Ishikawa (cell line): ENCODE measurements around the gene NT5DC3.

ENCODE experiments used
- CEBPB ChIP-seq: IDR thresholded peaks from 2 replicates; pipeline ENCODE4 v1.6.1; 2012
- CREB1 ChIP-seq: IDR thresholded peaks from 2 replicates; pipeline ENCODE4 v1.6.1; 2012; ENCODE audit warnings: low read depth
- EGR1 ChIP-seq: IDR thresholded peaks from 2 replicates; pipeline ENCODE4 v1.6.1; 2012
- EP300 ChIP-seq: IDR thresholded peaks from 2 replicates; pipeline ENCODE4 v1.6.1; 2012; ENCODE audit warnings: borderline replicate concordance
- FOXM1 ChIP-seq: IDR thresholded peaks from 2 replicates; pipeline ENCODE4 v1.6.1; 2012; ENCODE audit warnings: low read depth, borderline replicate concordance
- NFIC ChIP-seq: IDR thresholded peaks from 2 replicates; pipeline ENCODE4 v1.6.1; 2012
- RAD21 ChIP-seq: IDR thresholded peaks from 2 replicates; pipeline ENCODE4 v1.6.1; 2012; ENCODE audit warnings: low read depth
- TAF1 ChIP-seq: IDR thresholded peaks from 2 replicates; pipeline ENCODE4 v1.6.1; 2012; ENCODE audit warnings: low read depth, mild to moderate bottlenecking
- TCF12 ChIP-seq: IDR thresholded peaks from 2 replicates; pipeline ENCODE4 v1.6.1; 2012; ENCODE audit warnings: low read depth
- TEAD4 ChIP-seq: IDR thresholded peaks from 2 replicates; pipeline ENCODE4 v1.6.1; 2012
- YY1 ChIP-seq: IDR thresholded peaks from 2 replicates; pipeline ENCODE4 v1.6.1; 2012; ENCODE audit warnings: low read depth
- ZBTB7A ChIP-seq: IDR thresholded peaks from 2 replicates; pipeline ENCODE4 v1.6.1; 2012; ENCODE audit warnings: low read depth
- TF ChIP-seq, protein P1 (sequence below): IDR thresholded peaks from 2 replicates; pipeline ENCODE4 v1.6.1; 2012
- TF ChIP-seq, protein P2 (sequence below): IDR thresholded peaks from 2 replicates; pipeline ENCODE4 v1.6.1; 2012
- TF ChIP-seq, protein P3 (sequence below): IDR thresholded peaks from 2 replicates; pipeline ENCODE4 v1.6.1; 2012; ENCODE audit warnings: low read depth, mild to moderate bottlenecking

NT5DC3 gene

DNA sequence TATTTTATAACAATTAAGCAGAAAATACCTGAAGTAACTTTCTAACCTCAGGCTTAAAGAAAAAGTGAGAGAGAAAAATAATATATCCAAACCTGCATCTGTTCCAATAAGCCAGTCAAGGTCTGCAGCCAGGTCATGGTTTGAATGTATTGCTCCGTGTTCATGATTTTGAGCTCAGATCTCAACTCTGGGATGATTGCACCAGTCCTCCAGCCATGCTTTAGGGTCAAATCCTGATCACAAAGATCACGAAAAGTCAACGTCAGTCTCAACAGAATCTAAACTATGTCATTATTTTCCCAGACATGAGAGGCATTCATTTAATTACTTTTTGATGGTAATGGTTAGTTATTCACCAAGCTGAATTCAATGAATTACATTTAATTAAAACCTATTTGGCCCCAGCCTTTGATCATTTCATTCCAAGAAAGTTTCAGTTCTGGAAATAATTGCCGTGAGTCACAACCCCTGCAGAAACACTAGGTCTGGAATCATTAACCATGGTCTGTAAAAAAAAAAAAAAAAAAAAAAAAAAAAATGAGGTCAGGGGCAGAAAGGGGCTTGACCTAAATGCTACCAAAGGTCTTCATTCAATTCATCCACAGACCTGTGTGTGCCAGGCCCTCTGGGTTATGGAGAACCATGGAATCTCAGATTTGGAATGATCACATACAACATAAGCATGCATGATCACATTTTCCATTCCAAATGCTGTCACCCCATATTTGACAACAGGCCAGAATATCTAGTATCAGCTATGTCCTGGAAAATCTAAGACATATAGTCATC lies 55.6 kb downstream of the NT5DC3 start:
- TF ChIP-seq TAF1 (no peak), CEBPB (no peak), TEAD4 (no peak), TCF12 (no peak), EGR1 (no peak), NFIC (no peak), EP300 (no peak), CREB1 (no peak), RAD21 (no peak)
- TF ChIP-seq, protein P1, sequence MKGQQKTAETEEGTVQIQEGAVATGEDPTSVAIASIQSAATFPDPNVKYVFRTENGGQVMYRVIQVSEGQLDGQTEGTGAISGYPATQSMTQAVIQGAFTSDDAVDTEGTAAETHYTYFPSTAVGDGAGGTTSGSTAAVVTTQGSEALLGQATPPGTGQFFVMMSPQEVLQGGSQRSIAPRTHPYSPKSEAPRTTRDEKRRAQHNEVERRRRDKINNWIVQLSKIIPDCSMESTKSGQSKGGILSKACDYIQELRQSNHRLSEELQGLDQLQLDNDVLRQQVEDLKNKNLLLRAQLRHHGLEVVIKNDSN = no peak
- TF ChIP-seq, protein P2, sequence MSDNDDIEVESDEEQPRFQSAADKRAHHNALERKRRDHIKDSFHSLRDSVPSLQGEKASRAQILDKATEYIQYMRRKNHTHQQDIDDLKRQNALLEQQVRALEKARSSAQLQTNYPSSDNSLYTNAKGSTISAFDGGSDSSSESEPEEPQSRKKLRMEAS = no peak

DNA sequence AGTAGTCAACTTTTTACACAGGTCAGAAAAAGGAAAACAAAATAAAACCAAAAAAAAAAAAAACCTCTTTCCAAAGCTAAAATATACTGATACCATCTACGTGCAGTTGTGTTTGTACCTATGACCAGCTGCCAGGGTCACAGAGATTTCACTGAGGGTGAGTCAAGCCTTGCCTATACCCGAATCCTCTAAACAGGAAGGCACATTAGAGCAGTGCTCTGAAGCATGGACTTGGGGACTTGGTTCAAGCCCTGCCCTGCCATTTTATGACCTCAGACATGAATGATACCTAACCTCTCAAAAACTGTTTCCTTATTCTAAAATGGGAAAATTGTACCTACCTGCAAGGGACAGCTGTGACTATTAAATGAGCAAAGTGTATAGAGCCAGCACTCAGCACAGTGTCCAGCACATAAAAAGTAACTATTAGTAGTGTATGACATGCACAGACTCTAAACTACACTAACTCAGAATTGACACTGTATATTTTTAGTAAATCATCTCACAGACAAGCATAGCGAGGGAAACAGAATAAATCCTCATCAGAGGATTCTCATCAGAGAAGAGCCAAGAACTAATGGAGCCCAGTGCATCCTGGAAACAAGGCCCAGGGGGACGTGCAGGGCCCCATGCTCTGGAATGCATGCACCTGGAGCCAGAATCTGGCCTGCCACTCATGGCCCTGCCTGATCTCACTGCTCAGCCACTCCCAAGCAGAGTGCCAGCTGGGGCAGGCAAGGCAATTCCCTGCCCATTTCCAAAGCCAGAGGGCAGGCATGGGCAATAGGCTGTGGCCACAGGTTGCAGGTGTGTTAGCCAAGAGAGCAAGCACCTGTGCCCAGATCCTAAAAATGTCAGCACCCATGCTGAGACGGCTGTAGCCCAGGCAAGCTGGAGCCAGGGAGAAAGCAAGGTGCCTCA lies 57.0 kb downstream of the NT5DC3 start:
- no peak for TF ChIP-seq CEBPB
- TF ChIP-seq TCF12 = no peak
- TF ChIP-seq YY1 = no peak
- no peak for TF ChIP-seq NFIC
- TF ChIP-seq, protein P2 = no peak
- TF ChIP-seq, protein P1 = no peak
- no peak for TF ChIP-seq EP300
- no peak for TF ChIP-seq TEAD4

DNA sequence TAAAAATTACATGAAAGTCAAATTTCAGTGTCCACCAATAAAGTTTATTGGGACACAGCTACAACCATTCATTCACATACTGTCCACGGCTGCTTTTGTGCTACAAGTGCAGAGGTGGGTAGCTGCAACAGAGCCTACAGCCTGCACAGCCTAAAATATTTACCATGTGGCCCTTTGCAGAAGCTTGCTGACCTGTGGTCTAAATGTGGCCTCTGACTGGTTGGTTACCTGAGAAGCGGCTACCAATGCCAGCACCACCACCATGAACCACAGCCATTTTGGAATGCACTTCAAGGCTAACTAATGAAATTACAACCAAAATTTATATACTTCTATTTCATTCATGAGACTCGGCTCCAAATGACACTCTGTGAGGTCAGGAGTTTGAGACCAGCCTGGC lies 58.6 kb downstream of the NT5DC3 start:
- TF ChIP-seq YY1 (no peak), CREB1 (no peak), TAF1 (no peak), ZBTB7A (no peak), TEAD4 (no peak), TCF12 (no peak), EGR1 (no peak), CEBPB (no peak), FOXM1 (no peak), EP300 (no peak)
- TF ChIP-seq, protein P1 = no peak
- TF ChIP-seq, protein P2 = no peak

DNA sequence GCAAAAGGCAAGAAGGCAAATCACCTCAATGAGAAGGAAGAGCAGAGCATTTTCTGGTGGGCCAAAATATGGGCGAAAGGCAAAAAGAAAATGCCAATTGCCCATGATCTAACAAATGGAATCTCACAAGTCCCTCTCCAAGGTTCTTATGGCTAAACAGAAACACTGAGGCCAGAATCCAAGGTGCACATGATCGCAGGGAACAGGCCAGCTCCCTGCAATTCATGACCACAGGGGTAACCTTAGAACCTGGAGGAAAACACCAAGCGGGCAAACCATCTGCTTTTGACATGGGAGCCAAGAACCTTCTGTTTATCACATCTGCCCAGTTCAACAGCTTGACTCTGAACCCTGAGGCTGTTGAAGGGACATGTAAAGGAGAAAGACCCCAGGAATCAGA lies 60.0 kb downstream of the NT5DC3 start:
- no peak for TF ChIP-seq TEAD4
- TF ChIP-seq, protein P1 = no peak
- TF ChIP-seq RAD21 = no peak
- TF ChIP-seq EGR1 = no peak
- TF ChIP-seq ZBTB7A = no peak
- no peak for TF ChIP-seq YY1
- no peak for TF ChIP-seq CEBPB
- TF ChIP-seq NFIC = no peak
- no peak for TF ChIP-seq EP300
- no peak for TF ChIP-seq TAF1
- TF ChIP-seq FOXM1 = no peak
- TF ChIP-seq, protein P3, sequence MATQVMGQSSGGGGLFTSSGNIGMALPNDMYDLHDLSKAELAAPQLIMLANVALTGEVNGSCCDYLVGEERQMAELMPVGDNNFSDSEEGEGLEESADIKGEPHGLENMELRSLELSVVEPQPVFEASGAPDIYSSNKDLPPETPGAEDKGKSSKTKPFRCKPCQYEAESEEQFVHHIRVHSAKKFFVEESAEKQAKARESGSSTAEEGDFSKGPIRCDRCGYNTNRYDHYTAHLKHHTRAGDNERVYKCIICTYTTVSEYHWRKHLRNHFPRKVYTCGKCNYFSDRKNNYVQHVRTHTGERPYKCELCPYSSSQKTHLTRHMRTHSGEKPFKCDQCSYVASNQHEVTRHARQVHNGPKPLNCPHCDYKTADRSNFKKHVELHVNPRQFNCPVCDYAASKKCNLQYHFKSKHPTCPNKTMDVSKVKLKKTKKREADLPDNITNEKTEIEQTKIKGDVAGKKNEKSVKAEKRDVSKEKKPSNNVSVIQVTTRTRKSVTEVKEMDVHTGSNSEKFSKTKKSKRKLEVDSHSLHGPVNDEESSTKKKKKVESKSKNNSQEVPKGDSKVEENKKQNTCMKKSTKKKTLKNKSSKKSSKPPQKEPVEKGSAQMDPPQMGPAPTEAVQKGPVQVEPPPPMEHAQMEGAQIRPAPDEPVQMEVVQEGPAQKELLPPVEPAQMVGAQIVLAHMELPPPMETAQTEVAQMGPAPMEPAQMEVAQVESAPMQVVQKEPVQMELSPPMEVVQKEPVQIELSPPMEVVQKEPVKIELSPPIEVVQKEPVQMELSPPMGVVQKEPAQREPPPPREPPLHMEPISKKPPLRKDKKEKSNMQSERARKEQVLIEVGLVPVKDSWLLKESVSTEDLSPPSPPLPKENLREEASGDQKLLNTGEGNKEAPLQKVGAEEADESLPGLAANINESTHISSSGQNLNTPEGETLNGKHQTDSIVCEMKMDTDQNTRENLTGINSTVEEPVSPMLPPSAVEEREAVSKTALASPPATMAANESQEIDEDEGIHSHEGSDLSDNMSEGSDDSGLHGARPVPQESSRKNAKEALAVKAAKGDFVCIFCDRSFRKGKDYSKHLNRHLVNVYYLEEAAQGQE = no peak
- TF ChIP-seq, protein P2 = no peak
- TF ChIP-seq CREB1 = no peak
- no peak for TF ChIP-seq TCF12

DNA sequence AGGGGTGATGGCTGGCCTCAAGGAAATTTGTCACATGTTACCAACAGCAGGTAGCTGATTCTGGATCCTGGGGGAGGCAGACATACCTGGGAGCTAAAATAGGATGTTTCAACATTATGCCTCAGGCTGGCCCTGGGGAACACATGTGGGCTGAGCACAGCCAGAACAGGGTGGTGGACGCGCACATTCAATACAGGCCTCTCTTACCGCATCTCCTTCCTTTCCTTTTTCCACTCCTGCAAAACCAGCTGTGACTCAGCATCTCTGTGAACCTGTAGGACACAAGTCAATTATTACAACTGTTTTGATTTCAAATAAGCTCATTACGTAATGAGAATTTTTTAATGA lies 61.0 kb downstream of the NT5DC3 start:
- no peak for TF ChIP-seq TEAD4
- no peak for TF ChIP-seq ZBTB7A
- TF ChIP-seq, protein P1 = no peak
- no peak for TF ChIP-seq EGR1
- no peak for TF ChIP-seq NFIC
- TF ChIP-seq RAD21 = no peak
